Measurements from ENCODE around the gene CASTOR2.
"Not testable (repeated sequence)": the region's sequence is repeated elsewhere in the genome, so short reads cannot be mapped to it uniquely, and the experiment has no call there.

The CASTOR2 gene

GRCh38 chr7:74996361-74996760 lies 31.9 kb downstream of the CASTOR2 start:
- not testable (repeated sequence) for DNase-seq

GRCh38 chr7:74997811-74998210 lies 33.3 kb downstream of the CASTOR2 start:
- DNase-seq = not testable (repeated sequence)

GRCh38 chr7:75001356-75001755 lies 36.9 kb downstream of the CASTOR2 start:
- DNase-seq = not testable (repeated sequence)

GRCh38 chr7:75010036-75010435 lies 45.5 kb downstream of the CASTOR2 start:
- DNase-seq = no peak

- no peak for DNase-seq
These were observed 53.3 kb downstream of the CASTOR2 start for GRCh38 chr7:75017832-75018231.

- DNase-seq = no peak
These were observed 54.3 kb downstream of the CASTOR2 start for GRCh38 chr7:75018570-75019364.

GRCh38 chr7:75019800-75020199 lies 55.3 kb downstream of the CASTOR2 start:
- no peak for DNase-seq

GRCh38 chr7:75024922-75025321 lies 60.4 kb downstream of the CASTOR2 start:
- DNase-seq = no peak

GRCh38 chr7:75028299-75028698 lies 63.8 kb downstream of the CASTOR2 start:
- DNase-seq = no peak

GRCh38 chr7:75033064-75033463 lies 68.6 kb downstream of the CASTOR2 start:
- no peak for DNase-seq

GRCh38 chr7:75033826-75034225 lies 69.3 kb downstream of the CASTOR2 start:
- no peak for DNase-seq

GRCh38 chr7:75038508-75038907 lies 74.0 kb downstream of the CASTOR2 start:
- DNase-seq = no peak

- no peak for DNase-seq
These were observed 74.7 kb downstream of the CASTOR2 start for GRCh38 chr7:75039166-75039565.

GRCh38 chr7:75039709-75040108 lies 75.2 kb downstream of the CASTOR2 start:
- DNase-seq = no peak

- DNase-seq = no peak
These were observed 76.0 kb downstream of the CASTOR2 start for GRCh38 chr7:75040512-75040911.

GRCh38 chr7:75042286-75042685 lies 77.8 kb downstream of the CASTOR2 start:
- DNase-seq = no peak

GRCh38 chr7:75042831-75043703 lies 78.6 kb downstream of the CASTOR2 start:
- DNase-seq = no peak

GRCh38 chr7:75045881-75046280 lies 81.4 kb downstream of the CASTOR2 start:
- no peak for DNase-seq

GRCh38 chr7:75048435-75049379 lies 84.2 kb downstream of the CASTOR2 start:
- DNase-seq = no peak

- no peak for DNase-seq
These were observed 85.3 kb downstream of the CASTOR2 start for GRCh38 chr7:75049817-75050216.

- DNase-seq = no peak
These were observed 86.0 kb downstream of the CASTOR2 start for GRCh38 chr7:75050501-75050900.

- no peak for DNase-seq
These were observed 90.2 kb downstream of the CASTOR2 start for GRCh38 chr7:75054744-75055143.

GRCh38 chr7:75055155-75055554 lies 90.7 kb downstream of the CASTOR2 start:
- no peak for DNase-seq
